HEK293T (cell line): ENCODE results near the gene NKTR.

Experiments used
- CTCF ChIA-PET: fragments of 350-600 bp; formaldehyde crosslinking; extraction: SDS; loops from one replicate; lab custom pipeline; 2021; ENCODE audit warnings: antibody characterized with exemption, inconsistent platforms; lab: Yijun Ruan, JAX
- POLR2A ChIA-PET: fragments of 350-600 bp; formaldehyde crosslinking; extraction: SDS; loops from one replicate; lab custom pipeline; 2020; ENCODE audit warnings: antibody characterized with exemption, inconsistent platforms; lab: Yijun Ruan, JAX
- DNase-seq: peaks from one replicate; pipeline ENCODE4 v3.0.0; 2012; ENCODE audit warnings: mixed read lengths; ENCODE audit errors: extremely low spot score
- ARNT ChIP-seq: fragments of 450-650 bp; IDR thresholded peaks from 2 replicates; pipeline ENCODE4 v1.6.1; 2017; ENCODE audit warnings: mild to moderate bottlenecking
- BHLHE40 ChIP-seq: fragments of 450-650 bp; IDR thresholded peaks from 2 replicates; pipeline ENCODE4 v1.6.1; 2016; ENCODE audit warnings: mild to moderate bottlenecking, moderate library complexity, borderline replicate concordance
- CTBP1 ChIP-seq: fragments of 450-650 bp; IDR thresholded peaks from 2 replicates; pipeline ENCODE4 v1.6.1; 2016; ENCODE audit warnings: borderline replicate concordance
- ELF4 ChIP-seq: fragments of 450-650 bp; IDR thresholded peaks from 2 replicates; pipeline ENCODE4 v1.6.1; 2017; ENCODE audit warnings: antibody characterized with exemption
- FOXA1 ChIP-seq: fragments of 450-650 bp; IDR thresholded peaks from 2 replicates; pipeline ENCODE4 v1.6.1; 2016; ENCODE audit warnings: mild to moderate bottlenecking
- FOXK2 ChIP-seq: fragments of 450-650 bp; IDR thresholded peaks from 2 replicates; pipeline ENCODE4 v1.6.1; 2016; ENCODE audit warnings: mild to moderate bottlenecking
- FOXM1 ChIP-seq: fragments of 450-650 bp; IDR thresholded peaks from 2 replicates; pipeline ENCODE4 v1.6.1; 2017; ENCODE audit warnings: mild to moderate bottlenecking, borderline replicate concordance
- HDGF ChIP-seq: fragments of 450-650 bp; IDR thresholded peaks from 2 replicates; pipeline ENCODE4 v1.6.1; 2017; ENCODE audit warnings: antibody characterized with exemption, borderline replicate concordance
- L3MBTL2 ChIP-seq: fragments of 450-650 bp; conservative IDR thresholded peaks from 2 replicates; pipeline ENCODE4 v1.6.1; 2016; ENCODE audit warnings: mild to moderate bottlenecking
- LEF1 ChIP-seq: fragments of 450-650 bp; IDR thresholded peaks from 2 replicates; pipeline ENCODE4 v1.6.1; 2017; ENCODE audit warnings: mild to moderate bottlenecking, borderline replicate concordance
- NFRKB ChIP-seq: fragments of 450-650 bp; IDR thresholded peaks from 2 replicates; pipeline ENCODE4 v1.6.1; 2016; ENCODE audit warnings: mild to moderate bottlenecking, moderate library complexity
- PKNOX1 ChIP-seq: fragments of 450-650 bp; IDR thresholded peaks from 2 replicates; pipeline ENCODE4 v1.6.1; 2016
- SP1 ChIP-seq: fragments of 450-650 bp; IDR thresholded peaks from 2 replicates; pipeline ENCODE4 v1.6.1; 2017
- SUZ12 ChIP-seq: fragments of 450-650 bp; IDR thresholded peaks from 2 replicates; pipeline ENCODE4 v1.6.1; 2016; ENCODE audit warnings: mild to moderate bottlenecking
- TARDBP ChIP-seq: fragments of 450-650 bp; IDR thresholded peaks from 2 replicates; pipeline ENCODE4 v1.6.1; 2016
- ZNF384 ChIP-seq: fragments of 450-650 bp; IDR thresholded peaks from 2 replicates; pipeline ENCODE4 v1.6.1; 2016

The NKTR gene

DNA sequence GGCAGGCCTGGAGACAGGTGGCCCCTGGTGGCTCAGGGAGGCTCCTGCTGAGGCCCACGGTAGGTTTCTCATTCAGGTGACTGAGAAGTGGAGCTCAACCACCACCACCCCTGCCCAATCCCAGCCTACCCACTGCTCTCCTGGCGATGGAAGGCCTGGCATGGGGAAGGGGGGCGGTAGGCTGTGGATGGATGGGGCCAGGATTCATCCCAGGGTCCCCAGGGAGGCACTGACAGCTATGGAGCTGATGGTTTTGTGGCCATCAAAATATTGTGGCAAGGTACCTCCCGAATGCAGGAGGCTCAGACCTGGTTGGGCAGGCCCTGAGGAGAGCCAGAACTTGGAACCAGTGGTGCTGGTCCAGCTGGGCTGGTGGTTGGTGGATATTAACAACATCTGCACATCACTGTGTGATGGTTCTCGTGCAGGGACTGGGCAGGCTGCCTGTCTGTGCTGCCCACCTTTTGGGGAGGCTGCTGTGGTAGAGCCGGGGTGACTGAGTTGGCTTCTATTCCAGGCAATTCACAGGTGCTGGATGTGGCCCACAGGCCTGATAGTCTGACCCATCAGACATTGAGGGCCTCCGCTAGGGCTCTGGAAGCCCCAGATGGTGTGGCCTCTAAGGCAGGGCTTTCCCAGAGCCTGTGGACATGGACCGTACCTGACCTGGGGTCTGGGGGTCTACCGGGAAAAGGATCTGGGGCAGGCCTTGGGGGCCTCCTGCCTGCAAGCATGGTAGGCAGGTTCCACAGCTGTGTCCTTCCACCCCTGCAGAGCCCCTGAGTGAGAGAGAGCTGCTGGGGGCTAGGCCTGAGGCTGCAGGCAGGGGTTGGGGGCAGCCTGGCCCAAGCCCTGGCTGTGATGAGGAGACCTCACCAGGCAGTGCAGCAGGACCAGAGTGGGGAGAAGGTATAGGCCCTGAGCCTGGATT is 56.5 kb downstream of the NKTR start:
- TF ChIP-seq LEF1 (no peak), ZNF384 (no peak), SP1 (no peak), ELF4 (no peak), PKNOX1 (no peak), ARNT (no peak), HDGF (no peak), TARDBP (no peak), NFRKB (no peak), CTBP1 (no peak), L3MBTL2 (no peak), BHLHE40 (no peak)
- CTCF ChIA-PET, result no interaction called here
- DNase-seq, result no peak

DNA sequence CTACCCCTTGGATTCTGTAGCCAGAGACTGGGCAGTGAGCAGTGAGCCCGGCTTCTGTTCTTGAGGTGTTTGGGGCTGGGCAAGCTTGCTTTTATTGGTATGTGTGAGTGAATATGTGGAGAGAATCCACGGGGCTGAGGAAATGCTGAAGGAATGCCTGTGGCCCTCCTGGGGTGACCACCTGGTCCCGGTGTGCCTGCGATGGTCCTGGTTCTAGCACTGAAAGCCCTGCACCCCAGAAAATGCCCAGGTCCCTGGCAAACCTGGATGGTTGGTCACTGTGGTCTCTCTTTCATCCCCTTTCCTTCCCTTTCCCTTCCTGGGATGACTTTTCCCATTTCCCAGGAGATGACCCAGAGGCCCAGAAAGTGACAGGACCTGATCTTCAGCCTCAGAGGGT is 57.2 kb downstream of the NKTR start:
- ChIA-PET CTCF (no interaction called here), POLR2A (no interaction called here)
- TF ChIP-seq NFRKB (no peak), BHLHE40 (no peak)
- no peak for DNase-seq

More for the DNA sequence above, 56.5 kb downstream of the NKTR start:
- POLR2A ChIA-PET, result no interaction called here

DNA sequence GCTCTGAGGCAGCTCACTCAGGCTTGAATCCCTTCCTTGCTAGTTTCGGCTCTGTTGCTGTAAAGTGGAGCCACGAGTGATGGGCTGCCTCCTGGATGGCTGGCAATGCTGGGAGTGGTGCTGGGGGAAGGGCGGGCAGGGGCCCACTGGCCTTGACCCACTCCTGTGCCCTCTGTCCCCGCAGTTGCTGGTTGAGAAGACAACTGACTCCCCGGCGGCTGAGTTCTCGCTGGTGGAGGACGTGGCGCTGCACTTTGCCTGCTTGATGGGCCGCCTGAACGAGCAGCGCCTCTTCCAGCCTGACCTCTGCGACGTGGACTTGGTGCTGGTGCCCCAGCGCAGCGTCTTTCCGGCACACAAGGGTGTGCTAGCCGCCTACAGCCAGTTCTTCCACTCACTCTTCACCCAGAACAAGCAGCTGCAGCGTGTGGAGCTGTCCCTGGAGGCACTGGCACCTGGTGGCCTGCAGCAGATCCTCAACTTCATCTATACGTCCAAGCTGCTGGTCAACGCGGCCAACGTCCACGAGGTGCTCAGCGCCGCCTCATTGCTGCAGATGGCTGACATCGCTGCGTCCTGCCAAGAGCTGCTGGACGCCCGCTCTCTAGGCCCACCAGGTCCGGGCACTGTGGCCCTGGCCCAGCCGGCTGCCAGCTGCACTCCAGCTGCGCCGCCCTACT is 57.7 kb downstream of the NKTR start:
- ChIA-PET CTCF (no interaction called here), POLR2A (no interaction called here)
- TF ChIP-seq FOXK2 (no peak), TARDBP (no peak), FOXA1 (no peak)
- no peak for DNase-seq

- TF ChIP-seq SP1 (no peak), ZNF384 (no peak), PKNOX1 (no peak), FOXM1 (no peak), TARDBP (no peak), L3MBTL2 (no peak)
- POLR2A ChIA-PET, result no interaction called here
- CTCF ChIA-PET, result no interaction called here
- no peak for DNase-seq
These were observed 58.4 kb downstream of the NKTR start for GRCh38 chr3:42658771-42659390.

DNA sequence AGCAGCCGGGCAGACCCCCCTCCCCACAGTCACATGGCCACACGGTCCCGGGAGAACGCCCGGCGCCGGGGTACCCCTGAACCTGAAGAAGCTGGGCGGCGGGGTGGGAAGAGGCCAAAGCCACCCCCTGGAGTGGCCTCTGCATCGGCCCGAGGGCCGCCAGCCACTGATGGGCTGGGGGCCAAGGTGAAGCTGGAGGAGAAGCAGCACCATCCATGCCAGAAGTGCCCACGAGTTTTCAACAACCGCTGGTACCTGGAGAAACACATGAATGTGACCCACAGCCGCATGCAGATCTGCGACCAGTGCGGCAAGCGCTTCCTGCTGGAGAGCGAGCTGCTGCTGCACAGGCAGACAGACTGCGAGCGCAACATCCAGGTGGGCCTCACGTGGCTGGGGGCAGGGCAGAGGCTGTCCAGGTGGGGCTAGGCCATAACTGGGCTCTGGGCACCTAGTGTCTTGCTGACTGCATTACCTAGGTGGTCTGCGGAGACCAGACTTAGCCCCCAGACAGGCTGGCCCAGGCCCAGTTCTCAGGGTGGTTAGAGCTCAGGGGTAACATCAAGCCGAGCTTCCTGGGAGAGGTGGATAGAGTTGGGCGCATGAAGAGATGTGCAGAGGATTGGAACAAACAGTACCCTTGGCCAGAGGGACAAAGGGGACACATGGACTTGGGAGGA is 59.1 kb downstream of the NKTR start:
- ChIA-PET CTCF (no interaction called here), POLR2A (no interaction called here)
- TF ChIP-seq ELF4, result no peak
- no peak for TF ChIP-seq TARDBP
- no peak for TF ChIP-seq SUZ12
- TF ChIP-seq CTBP1, result no peak
- TF ChIP-seq FOXM1, result no peak
- no peak for TF ChIP-seq PKNOX1
- no peak for TF ChIP-seq L3MBTL2
- no peak for TF ChIP-seq LEF1
- TF ChIP-seq FOXA1, result no peak
- TF ChIP-seq SP1, result no peak
- TF ChIP-seq FOXK2, result no peak
- no peak for TF ChIP-seq ZNF384
- TF ChIP-seq ARNT, result no peak

GRCh38 chr3:42660131-42660715 is 59.7 kb downstream of the NKTR start:
- POLR2A ChIA-PET, result no interaction called here
- CTCF ChIA-PET, result no interaction called here
- no peak for DNase-seq

More for the DNA sequence above, 59.1 kb downstream of the NKTR start:
- no peak for DNase-seq

More at GRCh38 chr3:42660131-42660715, 59.7 kb downstream of the NKTR start:
- TF ChIP-seq CTBP1 (no peak), PKNOX1 (no peak), TARDBP (no peak), FOXM1 (no peak), NFRKB (no peak), FOXA1 (no peak), ARNT (no peak), L3MBTL2 (no peak), SUZ12 (no peak), FOXK2 (no peak), SP1 (no peak)
